Measurements from ENCODE around the gene KNL1. TPM values are rescaled to one million over a fixed set of nuclear protein-coding genes. Genes with fewer than 3 reads are reported as not detected.
A peak's percentile ranks its signal among the peaks of the same experiment; 100 is the strongest.
"Not testable (repeated sequence)": the region's sequence is repeated elsewhere in the genome, so short reads cannot be mapped to it uniquely, and the experiment has no call there.

KNL1 gene
- total and polyA plus RNA-seq, 12 donors, result 0.13 to 7.9 (median 1.4) TPM

- no peak overlapping the region for H3K4me3 ChIP-seq
- H3K27me3 ChIP-seq, result no peaks in the 10 kb centered on the region
- no peak for TF ChIP-seq POLR2A (IDR thresholded peaks at IDR 0.05)
- no peak for TF ChIP-seq CTCF (IDR thresholded peaks at IDR 0.05)
- no peaks in the 10 kb centered on the region for H3K9me3 ChIP-seq (replicated peaks in 1 of 3)
- no peak overlapping the region for H3K27ac ChIP-seq
- no peaks in the 10 kb centered on the region for H3K4me1 ChIP-seq (replicated peaks in 1 of 2)
- no peak for DNase-seq
- peaks cover 0 to 3% of the 10 kb centered on the region in 2 donors for H3K36me3 ChIP-seq (replicated peaks in 1 of 2)
- 57 to 84% (median 69%) methylated on average over 4 of the region's 4 CpGs for WGBS, 4 donors
- intact Hi-C loops (cut with DNase I), result no loop called here
These were observed 15.2 kb upstream of the KNL1 start for GRCh38 chr15:40578892-40579291.

- H3K27ac ChIP-seq; intact Hi-C loops (cut with DNase I); H3K4me3 ChIP-seq; DNase-seq; H3K36me3 ChIP-seq (replicated peaks in 1 of 2); H3K27me3 ChIP-seq; H3K4me1 ChIP-seq (replicated peaks in 1 of 2); H3K9me3 ChIP-seq (replicated peaks in 1 of 3): not testable (repeated sequence)
- 50 to 93% (median 66%) methylated on average over 2 of the region's 2 CpGs for WGBS, 4 donors
These were observed 12.3 kb upstream of the KNL1 start for GRCh38 chr15:40581796-40582195.

- H3K4me3 ChIP-seq, result peak overlapping the region in 2 of 4 donors; percentile 19 to 45
- peak overlapping the region in 3 of 5 donors; percentile 41 to 59 (median 48) for H3K27ac ChIP-seq
- H3K4me1 ChIP-seq (replicated peaks in 1 of 2), result no peaks in the 10 kb centered on the region
- no peaks in the 10 kb centered on the region for H3K9me3 ChIP-seq (replicated peaks in 1 of 3)
- TF ChIP-seq POLR2A (IDR thresholded peaks at IDR 0.05) (peak in 1 of 2 donors; percentile 8), CTCF (IDR thresholded peaks at IDR 0.05) (no peak)
- intact Hi-C loops (cut with DNase I), result no loop called here
- DNase-seq, result peak; percentile 53 to 84 (median 70)
- H3K27me3 ChIP-seq, result no peaks in the 10 kb centered on the region
- 40 to 55% (median 47%) methylated on average over 8 of the region's 8 CpGs for WGBS, 4 donors
- H3K36me3 ChIP-seq (replicated peaks in 1 of 2), result no peaks in the 10 kb centered on the region
These were observed 11.3 kb upstream of the KNL1 start for GRCh38 chr15:40582726-40583246.

- no peak overlapping the region for H3K4me3 ChIP-seq
- DNase-seq, result no peak
- H3K27ac ChIP-seq, result no peak overlapping the region
- H3K27me3 ChIP-seq, result no peaks in the 10 kb centered on the region
- TF ChIP-seq POLR2A (IDR thresholded peaks at IDR 0.05), result no peak
- no peak for TF ChIP-seq CTCF (IDR thresholded peaks at IDR 0.05)
- no peaks in the 10 kb centered on the region for H3K4me1 ChIP-seq (replicated peaks in 1 of 2)
- intact Hi-C loops (cut with DNase I), result no loop called here
- 35 to 44% (median 40%) methylated on average over 2 of the region's 2 CpGs for WGBS, 4 donors
- no peaks in the 10 kb centered on the region for H3K36me3 ChIP-seq (replicated peaks in 1 of 2)
- no peaks in the 10 kb centered on the region for H3K9me3 ChIP-seq (replicated peaks in 1 of 3)
These were observed 9.9 kb upstream of the KNL1 start for GRCh38 chr15:40584191-40584590.

- TF ChIP-seq POLR2A (IDR thresholded peaks at IDR 0.05) (no peak), CTCF (IDR thresholded peaks at IDR 0.05) (no peak)
These were observed 3.4 kb upstream of the KNL1 start for GRCh38 chr15:40590667-40591050.

More at GRCh38 chr15:40590667-40591050, 3.4 kb upstream of the KNL1 start:
- Histone ChIP-seq H3K27me3 (no peaks in the 10 kb centered on the region), H3K36me3 (replicated peaks in 1 of 2) (no peaks in the 10 kb centered on the region), H3K4me3 (no peak overlapping the region), H3K27ac (no peak overlapping the region), H3K9me3 (replicated peaks in 1 of 3) (no peaks in the 10 kb centered on the region), H3K4me1 (replicated peaks in 1 of 2) (peaks cover 5 to 12% of the 10 kb centered on the region in 2 donors)
- WGBS, 4 donors, result 55 to 64% (median 60%) methylated on average over 12 of the region's 12 CpGs
- DNase-seq, result no peak
- intact Hi-C loops (cut with DNase I), result no loop called here
